ENCODE results near the gene FAM180A.

Gene FAM180A

GRCh38 chr7:135682191-135682590, 66.4 kb downstream of the FAM180A start:
- no peak for DNase-seq (ENCODE audit: low read depth)

- no peak for DNase-seq (ENCODE audit: low read depth)
Observed at GRCh38 chr7:135681762-135682161, 66.9 kb downstream of the FAM180A start.
